ENCODE measurements around the gene TNIK.

- no peak for TF ChIP-seq CTCF (IDR thresholded peaks at IDR 0.05)
- no peak for TF ChIP-seq ZFX (IDR thresholded peaks at IDR 0.05; ENCODE audit: borderline replicate concordance)
These were observed 20.8 kb upstream of the TNIK start for GRCh38 chr3:171481011-171481410.
